Measurements from ENCODE around the gene TUBB4B. TPM values are rescaled to one million over a fixed set of nuclear protein-coding genes. Genes with fewer than 3 reads are reported as not detected.
"Not testable (repeated sequence)": the region's sequence is repeated elsewhere in the genome, so short reads cannot be mapped to it uniquely, and the experiment has no call there.

Gene TUBB4B
- polyA plus RNA-seq, 4 donors, result 343 to 454 (median 348) TPM

GRCh38 chr9:137250329-137251193 lies 9.5 kb downstream of the TUBB4B start:
- no peak for DNase-seq (ENCODE audit: low read depth in 4 of 4, low spot score in 3 of 4)

GRCh38 chr9:137251194-137251461 lies 10.0 kb downstream of the TUBB4B start, which contains the start of gene STPG3:
Gene STPG3, plus strand, starts transcription at chr9:137251286. Its CDS starts 1 bp downstream, at chr9:137251287.
- no peak for DNase-seq (ENCODE audit: low read depth in 4 of 4, low spot score in 3 of 4)

GRCh38 chr9:137251490-137252268 lies 10.6 kb downstream of the TUBB4B start:
- no peak for DNase-seq (ENCODE audit: low read depth in 4 of 4, low spot score in 3 of 4)

- DNase-seq (ENCODE audit: low read depth in 4 of 4, low spot score in 3 of 4), result no peak
Observed at GRCh38 chr9:137252555-137253506, 11.7 kb downstream of the TUBB4B start.

GRCh38 chr9:137253717-137254623 lies 12.9 kb downstream of the TUBB4B start:
- DNase-seq (ENCODE audit: low read depth in 4 of 4, low spot score in 3 of 4), result no peak

GRCh38 chr9:137254624-137255447 lies 13.7 kb downstream of the TUBB4B start, which contains the start of gene NELFB:
Gene NELFB, plus strand, starts transcription at chr9:137255327.
- DNase-seq (ENCODE audit: low read depth in 4 of 4, low spot score in 3 of 4), result peak; percentile 80 to 86 (median 84)

- no peak for DNase-seq (ENCODE audit: low read depth in 4 of 4, low spot score in 3 of 4)
Observed at GRCh38 chr9:137255448-137256114, 14.5 kb downstream of the TUBB4B start.

- no peak for DNase-seq (ENCODE audit: low read depth in 4 of 4, low spot score in 3 of 4)
Observed at GRCh38 chr9:137256362-137256761, 15.3 kb downstream of the TUBB4B start.

- DNase-seq (ENCODE audit: low read depth in 4 of 4, low spot score in 3 of 4), result no peak
Observed at GRCh38 chr9:137256856-137257255, 15.8 kb downstream of the TUBB4B start.

- DNase-seq (ENCODE audit: low read depth in 4 of 4, low spot score in 3 of 4), result not testable (repeated sequence)
Observed at GRCh38 chr9:137262173-137262908, 21.3 kb downstream of the TUBB4B start.

- DNase-seq (ENCODE audit: low read depth in 4 of 4, low spot score in 3 of 4), result no peak
Observed at GRCh38 chr9:137262909-137263285, 21.8 kb downstream of the TUBB4B start.

- DNase-seq (ENCODE audit: low read depth in 4 of 4, low spot score in 3 of 4), result no peak
Observed at GRCh38 chr9:137263506-137263905, 22.4 kb downstream of the TUBB4B start.

- no peak for DNase-seq (ENCODE audit: low read depth in 4 of 4, low spot score in 3 of 4)
Observed at GRCh38 chr9:137264067-137264466, 23.0 kb downstream of the TUBB4B start.

GRCh38 chr9:137265496-137266161 lies 24.5 kb downstream of the TUBB4B start:
- DNase-seq (ENCODE audit: low read depth in 4 of 4, low spot score in 3 of 4), result no peak

- DNase-seq (ENCODE audit: low read depth in 4 of 4, low spot score in 3 of 4), result no peak
Observed at GRCh38 chr9:137266162-137266527, 25.1 kb downstream of the TUBB4B start.

- no peak for DNase-seq (ENCODE audit: low read depth in 4 of 4, low spot score in 3 of 4)
Observed at GRCh38 chr9:137266585-137267453, 25.7 kb downstream of the TUBB4B start.
